ENCODE data around the gene PLIN1.

The PLIN1 gene

DNA sequence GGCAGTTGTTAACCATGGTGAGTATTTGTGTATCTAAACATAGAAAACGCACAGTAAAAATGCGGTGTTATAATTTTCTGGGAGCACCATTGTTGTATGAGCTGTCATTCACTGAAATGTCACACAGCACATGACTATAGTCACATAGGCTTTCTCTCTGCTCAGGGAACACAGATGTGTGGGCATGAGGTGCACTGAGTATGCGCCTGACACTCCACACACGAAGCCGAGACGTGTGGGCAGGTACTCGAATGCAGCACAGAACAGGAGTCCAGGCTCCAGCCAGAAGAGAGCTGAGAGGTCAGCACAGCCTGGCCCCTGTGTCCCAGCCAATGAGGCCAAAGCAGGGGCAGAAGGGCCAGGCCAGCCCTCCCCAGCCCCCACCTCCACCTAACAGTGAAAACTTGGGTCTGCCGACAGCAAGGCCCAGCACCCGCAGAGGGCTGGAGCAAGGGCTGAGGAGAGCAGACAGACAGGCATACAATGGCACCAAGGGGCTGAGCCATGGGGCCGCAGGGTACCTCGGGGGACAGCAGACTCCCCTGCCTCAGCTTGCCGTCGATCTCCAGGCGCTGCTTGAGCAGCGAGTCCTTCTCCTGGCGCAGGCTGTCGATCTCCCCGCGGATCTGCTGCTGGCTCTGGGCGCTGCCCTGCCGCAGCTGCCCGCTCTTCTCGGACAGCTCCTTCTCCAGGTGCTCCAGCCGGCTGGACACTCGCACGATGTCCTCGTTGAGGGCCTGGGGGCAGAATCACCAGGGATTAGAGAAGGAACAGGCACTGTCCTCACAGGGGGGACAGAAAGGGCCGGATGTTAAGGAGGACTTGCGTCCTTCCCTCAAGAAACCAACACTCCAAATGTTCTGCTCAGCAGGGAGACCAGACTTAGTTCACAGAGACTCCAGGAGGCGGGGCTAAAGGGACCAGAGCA lies 47.9 kb downstream of the PLIN1 start:
- Histone ChIP-seq H3K9ac (ENCODE audit: low read depth, low read length) (no peak overlapping the region), H3K9me3 (ENCODE audit: control insufficient read depth, insufficient read depth, low read length) (no peaks in the 10 kb centered on the region; the same call in 1 of the 2 replicates), H3K36me3 (ENCODE audit: insufficient read depth, low read length) (peaks cover 38% of the 10 kb centered on the region), H3K4me1 (ENCODE audit: insufficient read depth, low read length) (no peaks in the 10 kb centered on the region)

GRCh38 chr15:89630260-89630659 lies 48.9 kb downstream of the PLIN1 start:
- H3K4me1 ChIP-seq (ENCODE audit: insufficient read depth, low read length): no peaks in the 10 kb centered on the region
- H3K9me3 ChIP-seq (ENCODE audit: control insufficient read depth, insufficient read depth, low read length): no peaks in the 10 kb centered on the region; the same call in 1 of the 2 replicates
- H3K9ac ChIP-seq (ENCODE audit: low read depth, low read length): no peak overlapping the region
- peaks cover 41% of the 10 kb centered on the region for H3K36me3 ChIP-seq (ENCODE audit: insufficient read depth, low read length)

- H3K36me3 ChIP-seq (ENCODE audit: insufficient read depth, low read length): peaks cover 42% of the 10 kb centered on the region
- no peaks in the 10 kb centered on the region for H3K4me1 ChIP-seq (ENCODE audit: insufficient read depth, low read length)
- H3K9me3 ChIP-seq (ENCODE audit: control insufficient read depth, insufficient read depth, low read length): no peaks in the 10 kb centered on the region; the same call in 1 of the 2 replicates
- no peak overlapping the region for H3K9ac ChIP-seq (ENCODE audit: low read depth, low read length)
Observed at GRCh38 chr15:89629829-89630228, 49.3 kb downstream of the PLIN1 start.

DNA sequence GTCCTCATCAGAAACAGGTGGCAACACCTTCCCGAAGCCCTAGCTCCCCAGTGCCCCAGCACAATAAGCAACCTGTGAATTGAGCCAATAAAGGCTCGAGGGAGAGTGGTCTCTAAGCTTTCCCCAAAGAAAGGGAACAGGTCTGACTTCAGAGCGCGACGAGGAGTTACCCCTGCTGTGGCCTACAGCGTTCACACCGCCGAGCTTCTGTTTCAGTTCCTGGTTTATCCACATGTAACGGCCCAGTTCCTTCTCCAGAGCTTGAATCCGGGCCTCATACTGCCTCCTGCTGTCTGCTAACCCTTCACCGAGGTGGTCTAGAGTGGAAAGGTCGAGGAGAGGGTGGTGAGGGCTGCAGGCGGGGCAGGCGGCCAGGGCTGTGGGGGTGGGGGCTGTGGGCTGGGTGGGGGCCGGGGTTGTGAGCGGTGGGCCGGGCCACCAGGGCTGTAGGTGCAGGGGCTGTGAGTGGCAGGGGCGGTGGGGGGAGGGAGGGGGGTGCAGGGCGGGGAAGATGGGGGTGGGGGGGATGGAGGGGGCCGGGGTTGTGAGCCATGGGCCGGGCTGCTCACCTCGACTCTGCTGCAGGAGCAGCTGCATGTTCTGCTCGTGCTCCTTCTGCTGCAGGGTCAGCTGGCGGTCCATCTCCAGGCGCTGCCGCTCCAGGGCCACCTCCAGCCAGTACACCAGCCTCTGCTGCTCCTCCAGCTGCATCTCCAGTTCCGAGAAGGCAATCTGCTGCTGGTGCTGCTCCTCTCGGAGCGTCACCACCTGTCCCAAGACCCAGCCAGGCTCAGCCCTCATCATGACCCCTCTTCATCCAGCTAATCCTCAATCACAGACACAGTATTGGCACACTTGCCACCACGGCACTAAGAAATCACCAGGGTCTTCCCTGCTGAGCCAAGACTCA lies 50.1 kb downstream of the PLIN1 start:
- no peaks in the 10 kb centered on the region; the same call in 1 of the 2 replicates for H3K9me3 ChIP-seq (ENCODE audit: control insufficient read depth, insufficient read depth, low read length)
- peaks cover 49% of the 10 kb centered on the region for H3K36me3 ChIP-seq (ENCODE audit: insufficient read depth, low read length)
- H3K9ac ChIP-seq (ENCODE audit: low read depth, low read length): no peak overlapping the region
- H3K4me1 ChIP-seq (ENCODE audit: insufficient read depth, low read length): no peaks in the 10 kb centered on the region

GRCh38 chr15:89628301-89628700 lies 50.9 kb downstream of the PLIN1 start:
- H3K36me3 ChIP-seq (ENCODE audit: insufficient read depth, low read length): peaks cover 48% of the 10 kb centered on the region
- no peaks in the 10 kb centered on the region; the same call in 1 of the 2 replicates for H3K9me3 ChIP-seq (ENCODE audit: control insufficient read depth, insufficient read depth, low read length)
- H3K4me1 ChIP-seq (ENCODE audit: insufficient read depth, low read length): no peaks in the 10 kb centered on the region
- no peak overlapping the region for H3K9ac ChIP-seq (ENCODE audit: low read depth, low read length)

GRCh38 chr15:89627256-89627970 lies 51.8 kb downstream of the PLIN1 start:
- H3K36me3 ChIP-seq (ENCODE audit: insufficient read depth, low read length): peaks cover 56% of the 10 kb centered on the region

GRCh38 chr15:89625716-89626115 lies 53.5 kb downstream of the PLIN1 start:
- H3K9me3 ChIP-seq (ENCODE audit: control insufficient read depth, insufficient read depth, low read length): no peaks in the 10 kb centered on the region
- H3K9ac ChIP-seq (ENCODE audit: low read depth, low read length): no peak overlapping the region
- H3K4me1 ChIP-seq (ENCODE audit: insufficient read depth, low read length): no peaks in the 10 kb centered on the region
- H3K36me3 ChIP-seq (ENCODE audit: insufficient read depth, low read length): peaks cover 66% of the 10 kb centered on the region

More at GRCh38 chr15:89627256-89627970, 51.8 kb downstream of the PLIN1 start:
- Histone ChIP-seq H3K9ac (ENCODE audit: low read depth, low read length) (no peak overlapping the region), H3K9me3 (ENCODE audit: control insufficient read depth, insufficient read depth, low read length) (no peaks in the 10 kb centered on the region), H3K4me1 (ENCODE audit: insufficient read depth, low read length) (no peaks in the 10 kb centered on the region)

DNA sequence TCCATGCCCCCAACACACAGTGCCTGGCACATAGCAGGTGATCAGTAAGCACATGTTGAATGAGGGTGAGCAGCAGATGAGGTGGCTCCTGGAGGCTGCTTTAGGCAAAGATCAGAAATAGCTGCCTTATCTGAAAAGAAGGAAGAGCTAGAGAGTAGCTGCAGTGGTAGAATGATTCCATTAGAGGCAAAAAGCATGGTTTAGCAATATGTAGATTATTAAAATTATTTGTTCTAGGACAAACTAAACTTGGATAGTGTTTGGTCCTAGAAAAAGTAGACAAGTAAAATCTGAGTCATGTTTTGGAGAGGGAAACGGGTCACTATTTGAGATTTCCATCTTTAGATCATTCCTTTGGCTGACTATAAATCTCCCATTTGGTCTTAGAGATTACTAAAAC lies 56.0 kb downstream of the PLIN1 start:
- peaks cover 54% of the 10 kb centered on the region for H3K36me3 ChIP-seq (ENCODE audit: insufficient read depth, low read length)
- H3K9me3 ChIP-seq (ENCODE audit: control insufficient read depth, insufficient read depth, low read length): no peaks in the 10 kb centered on the region
- H3K9ac ChIP-seq (ENCODE audit: low read depth, low read length): no peak overlapping the region
- H3K4me1 ChIP-seq (ENCODE audit: insufficient read depth, low read length): no peaks in the 10 kb centered on the region

GRCh38 chr15:89621547-89621946 lies 57.6 kb downstream of the PLIN1 start:
- H3K36me3 ChIP-seq (ENCODE audit: insufficient read depth, low read length): peaks cover 46% of the 10 kb centered on the region

GRCh38 chr15:89616228-89616627 lies 62.9 kb downstream of the PLIN1 start:
- Histone ChIP-seq H3K4me1 (ENCODE audit: insufficient read depth, low read length) (no peaks in the 10 kb centered on the region), H3K9ac (ENCODE audit: low read depth, low read length) (no peak overlapping the region), H3K9me3 (ENCODE audit: control insufficient read depth, insufficient read depth, low read length) (peaks cover 3% of the 10 kb centered on the region; the same call in 1 of the 2 replicates), H3K36me3 (ENCODE audit: insufficient read depth, low read length) (peaks cover 40% of the 10 kb centered on the region)

More at GRCh38 chr15:89621547-89621946, 57.6 kb downstream of the PLIN1 start:
- no peaks in the 10 kb centered on the region for H3K9me3 ChIP-seq (ENCODE audit: control insufficient read depth, insufficient read depth, low read length)
- no peak overlapping the region for H3K9ac ChIP-seq (ENCODE audit: low read depth, low read length)
- no peaks in the 10 kb centered on the region for H3K4me1 ChIP-seq (ENCODE audit: insufficient read depth, low read length)

GRCh38 chr15:89615135-89615534 lies 64.0 kb downstream of the PLIN1 start:
- Histone ChIP-seq H3K4me1 (ENCODE audit: insufficient read depth, low read length) (no peaks in the 10 kb centered on the region), H3K36me3 (ENCODE audit: insufficient read depth, low read length) (peaks cover 41% of the 10 kb centered on the region)

More at GRCh38 chr15:89615135-89615534, 64.0 kb downstream of the PLIN1 start:
- H3K9me3 ChIP-seq (ENCODE audit: control insufficient read depth, insufficient read depth, low read length): peaks cover 5% of the 10 kb centered on the region; the same call in 1 of the 2 replicates
- H3K9ac ChIP-seq (ENCODE audit: low read depth, low read length): no peak overlapping the region
